GM18870 (cell line): ENCODE results near the gene TMPRSS11B.
"Not testable (repeated sequence)": the region's sequence is repeated elsewhere in the genome, so short reads cannot be mapped to it uniquely, and the experiment has no call there.

ENCODE experiments used
- ATAC-seq: cut with Tn5 transposase; IDR thresholded peaks from one replicate; pipeline ENCODE4 v1.9.1; 2021; ENCODE audit warnings: moderate library complexity; ENCODE audit not compliant: unreplicated experiment

TMPRSS11B gene

GRCh38 chr4:68245594-68245993 lies at the start of gene TMPRSS11B:
TMPRSS11B (minus strand) TSS chr4:68245694; CDS start chr4:68245558, 136 bp downstream.
- ATAC-seq: no peak

GRCh38 chr4:68291256-68291655 lies 45.8 kb upstream of the TMPRSS11B start:
- ATAC-seq: no peak

- no peak for ATAC-seq
These were observed 42.9 kb upstream of the TMPRSS11B start for GRCh38 chr4:68288393-68288740.

- ATAC-seq: no peak
These were observed 42.4 kb upstream of the TMPRSS11B start for GRCh38 chr4:68287704-68288392.

GRCh38 chr4:68283714-68284113 lies 38.2 kb upstream of the TMPRSS11B start:
- ATAC-seq: no peak

GRCh38 chr4:68283095-68283494 lies 37.6 kb upstream of the TMPRSS11B start:
- no peak for ATAC-seq

GRCh38 chr4:68281796-68282740 lies 36.6 kb upstream of the TMPRSS11B start:
- ATAC-seq: not testable (repeated sequence)

GRCh38 chr4:68278029-68278428 lies 32.5 kb upstream of the TMPRSS11B start:
- no peak for ATAC-seq

GRCh38 chr4:68277627-68278026 lies 32.1 kb upstream of the TMPRSS11B start:
- no peak for ATAC-seq

GRCh38 chr4:68272860-68273259 lies 27.4 kb upstream of the TMPRSS11B start:
- peak; percentile 64 for ATAC-seq

GRCh38 chr4:68272380-68272779 lies 26.9 kb upstream of the TMPRSS11B start:
- peak; percentile 68 for ATAC-seq

- ATAC-seq: peak; percentile 66
These were observed 26.4 kb upstream of the TMPRSS11B start for GRCh38 chr4:68271851-68272357.

GRCh38 chr4:68267433-68267944 lies 22.0 kb upstream of the TMPRSS11B start:
- ATAC-seq: no peak

- ATAC-seq: no peak
These were observed 19.5 kb upstream of the TMPRSS11B start for GRCh38 chr4:68264875-68265565.

- no peak for ATAC-seq
These were observed 13.7 kb upstream of the TMPRSS11B start for GRCh38 chr4:68259191-68259590.

- ATAC-seq: no peak
These were observed 12.2 kb upstream of the TMPRSS11B start for GRCh38 chr4:68257719-68258118.

- no peak for ATAC-seq
These were observed 10.8 kb upstream of the TMPRSS11B start for GRCh38 chr4:68256284-68256683.

GRCh38 chr4:68250151-68250930 lies 4.8 kb upstream of the TMPRSS11B start:
- no peak for ATAC-seq

GRCh38 chr4:68249434-68249833 lies 3.9 kb upstream of the TMPRSS11B start:
- peak; percentile 92 for ATAC-seq

GRCh38 chr4:68240620-68241019 lies 4.9 kb downstream of the TMPRSS11B start:
- no peak for ATAC-seq
